ENCODE data around the gene DENND1A. TPM values are rescaled to one million over a fixed set of nuclear protein-coding genes. Genes with fewer than 3 reads are reported as not detected.

Gene DENND1A
- total and polyA plus RNA-seq, 7 donors: 12.8 to 33.2 (median 19.2) TPM

GRCh38 chr9:123654994-123655637 lies 274.8 kb downstream of the DENND1A start:
- WGBS, 2 donors: 96 to 97% methylated on average over 12 of the region's 12 CpGs
- Histone ChIP-seq H3K9me3 (no peaks in the 10 kb centered on the region), H3K27ac (no peak overlapping the region), H3K36me3 (peaks cover 0 to 8% (median 0%) of the 10 kb centered on the region in 4 donors), H3K4me3 (no peak overlapping the region), H3K4me1 (no peaks in the 10 kb centered on the region), H3K27me3 (no peaks in the 10 kb centered on the region)
- intact Hi-C loops (cut with DNase I): no loop called here
- TF ChIP-seq POLR2AphosphoS5 (IDR thresholded peaks at IDR 0.05): no peak
- no peak for TF ChIP-seq CTCF (IDR thresholded peaks at IDR 0.05)
- no peak for TF ChIP-seq EP300 (IDR thresholded peaks at IDR 0.05)
- no peak for TF ChIP-seq POLR2A (IDR thresholded peaks at IDR 0.05)
- no peak for DNase-seq

GRCh38 chr9:123654218-123654993 lies 275.5 kb downstream of the DENND1A start:
- intact Hi-C loops (cut with DNase I): no loop called here
- WGBS, 2 donors: 92 to 94% methylated on average over 13 of the region's 13 CpGs
- no peak for TF ChIP-seq POLR2AphosphoS5 (IDR thresholded peaks at IDR 0.05)
- Histone ChIP-seq H3K4me1 (no peaks in the 10 kb centered on the region), H3K27me3 (no peaks in the 10 kb centered on the region), H3K36me3 (peaks cover 0 to 8% (median 0%) of the 10 kb centered on the region in 4 donors), H3K27ac (no peak overlapping the region), H3K4me3 (no peak overlapping the region), H3K9me3 (no peaks in the 10 kb centered on the region)
- no peak for DNase-seq

- intact Hi-C loops (cut with DNase I): no loop called here
- no peak for DNase-seq
- peaks cover 0 to 8% (median 0%) of the 10 kb centered on the region in 4 donors for H3K36me3 ChIP-seq
- 91 to 95% methylated on average over 7 of the region's 7 CpGs for WGBS, 2 donors
- no peaks in the 10 kb centered on the region for H3K4me1 ChIP-seq
- H3K27ac ChIP-seq: no peak overlapping the region
- H3K9me3 ChIP-seq: no peaks in the 10 kb centered on the region
- H3K27me3 ChIP-seq: no peaks in the 10 kb centered on the region
- TF ChIP-seq CTCF (IDR thresholded peaks at IDR 0.05) (no peak), POLR2A (IDR thresholded peaks at IDR 0.05) (no peak), POLR2AphosphoS5 (IDR thresholded peaks at IDR 0.05) (no peak), EP300 (IDR thresholded peaks at IDR 0.05) (no peak)
- no peak overlapping the region for H3K4me3 ChIP-seq
These were observed 277.5 kb downstream of the DENND1A start for GRCh38 chr9:123652416-123652815.

GRCh38 chr9:123651871-123652270 lies 278.1 kb downstream of the DENND1A start:
- WGBS, 2 donors: 97% methylated on average over 5 of the region's 5 CpGs
- H3K4me1 ChIP-seq: no peaks in the 10 kb centered on the region
- TF ChIP-seq CTCF (IDR thresholded peaks at IDR 0.05) (no peak), POLR2AphosphoS5 (IDR thresholded peaks at IDR 0.05) (no peak), POLR2A (IDR thresholded peaks at IDR 0.05) (no peak), EP300 (IDR thresholded peaks at IDR 0.05) (no peak)
- no peak overlapping the region for H3K4me3 ChIP-seq
- no peaks in the 10 kb centered on the region for H3K27me3 ChIP-seq
- H3K27ac ChIP-seq: no peak overlapping the region
- H3K36me3 ChIP-seq: peaks cover 0 to 8% (median 0%) of the 10 kb centered on the region in 4 donors
- DNase-seq: no peak
- intact Hi-C loops (cut with DNase I): no loop called here
- H3K9me3 ChIP-seq: no peaks in the 10 kb centered on the region

GRCh38 chr9:123651273-123651672 lies 278.7 kb downstream of the DENND1A start:
- intact Hi-C loops (cut with DNase I): no loop called here
- Histone ChIP-seq H3K4me3 (no peak overlapping the region), H3K27me3 (no peaks in the 10 kb centered on the region), H3K4me1 (no peaks in the 10 kb centered on the region), H3K36me3 (peaks cover 0 to 8% (median 0%) of the 10 kb centered on the region in 4 donors), H3K27ac (no peak overlapping the region), H3K9me3 (no peaks in the 10 kb centered on the region)
- DNase-seq: no peak
- 18 to 79% methylated on average over 8 of the region's 8 CpGs for WGBS, 2 donors
- no peak for TF ChIP-seq EP300 (IDR thresholded peaks at IDR 0.05)
- TF ChIP-seq POLR2A (IDR thresholded peaks at IDR 0.05): no peak
- TF ChIP-seq POLR2AphosphoS5 (IDR thresholded peaks at IDR 0.05): no peak
- TF ChIP-seq CTCF (IDR thresholded peaks at IDR 0.05): no peak
